ENCODE measurements around the gene GALNT9.

GALNT9 gene

GRCh38 chr12:132292328-132293319 lies 36.8 kb downstream of the GALNT9 start:
- FAIRE-seq, result no peak

- FAIRE-seq, result no peak
These were observed 37.8 kb downstream of the GALNT9 start for GRCh38 chr12:132291402-132292175.

- no peak for FAIRE-seq
These were observed 39.2 kb downstream of the GALNT9 start for GRCh38 chr12:132290203-132290540.

GRCh38 chr12:132289356-132290202 lies 39.8 kb downstream of the GALNT9 start:
- FAIRE-seq, result no peak

- FAIRE-seq, result no peak
These were observed 40.7 kb downstream of the GALNT9 start for GRCh38 chr12:132288516-132289215.

- no peak for FAIRE-seq
These were observed 41.8 kb downstream of the GALNT9 start for GRCh38 chr12:132287391-132288238.

GRCh38 chr12:132286912-132287311 lies 42.5 kb downstream of the GALNT9 start:
- FAIRE-seq, result no peak

- no peak for FAIRE-seq
These were observed 43.3 kb downstream of the GALNT9 start for GRCh38 chr12:132285991-132286681.

- FAIRE-seq, result no peak
These were observed 44.3 kb downstream of the GALNT9 start for GRCh38 chr12:132284827-132285741.

GRCh38 chr12:132284071-132284826 lies 45.1 kb downstream of the GALNT9 start:
- FAIRE-seq, result no peak

- no peak for FAIRE-seq
These were observed 46.2 kb downstream of the GALNT9 start for GRCh38 chr12:132282950-132283771.

- FAIRE-seq, result no peak
These were observed 47.1 kb downstream of the GALNT9 start for GRCh38 chr12:132282031-132282949.

- no peak for FAIRE-seq
These were observed 48.4 kb downstream of the GALNT9 start for GRCh38 chr12:132281038-132281437.

- FAIRE-seq, result no peak
These were observed 49.0 kb downstream of the GALNT9 start for GRCh38 chr12:132280406-132280805.

GRCh38 chr12:132279930-132280329 lies 49.5 kb downstream of the GALNT9 start:
- no peak for FAIRE-seq

GRCh38 chr12:132279184-132279889 lies 50.1 kb downstream of the GALNT9 start:
- no peak for FAIRE-seq

All from A204.1 (cell line).